Posterior vena cava (tissue), 2 donors: Measurements from ENCODE around the gene OR10A3. TPM values are rescaled to one million over a fixed set of nuclear protein-coding genes. Genes with fewer than 3 reads are reported as not detected.
"Not testable (repeated sequence)": the region's sequence is repeated elsewhere in the genome, so short reads cannot be mapped to it uniquely, and the experiment has no call there.

Experiments used
- DNase-seq: peaks from one replicate; pipeline ENCODE4 v3.0.0-alpha.2; 2020; ENCODE audit warnings: low spot score
- intact Hi-C, 2 donors: fragments of 100-400 bp; cut with DNase I; formaldehyde crosslinking; loops; one replicate each; pipeline versions ENCODE4 v1.14.1 to v1.14.2; 2022 to 2023
- long read RNA-seq, 2 donors: library from polyadenylated mRNA; unstranded; transcript quantifications; one replicate each; pipeline ENCODE4 v2.0.0, GENCODE V29; 2020 to 2021
- total RNA-seq, 2 donors: library from RNA; stranded (reverse); fragmentation: NEBNext Ultra II Directional; extraction: Animal tissue kit (Norgen Biotek cat#: 25700); gene quantifications; one replicate each; pipeline ENCODE4 v1.2.1, GENCODE V29; 2021
- donor health status: DM: yes; HTN: yes; CAD: no.
- donor health status: DM: yes; HTN: yes; CAD: no.

OR10A3 gene
- not detected for total RNA-seq
- long read RNA-seq, donor 1, result 0 reads
- long read RNA-seq, donor 2, result 0 reads

DNA sequence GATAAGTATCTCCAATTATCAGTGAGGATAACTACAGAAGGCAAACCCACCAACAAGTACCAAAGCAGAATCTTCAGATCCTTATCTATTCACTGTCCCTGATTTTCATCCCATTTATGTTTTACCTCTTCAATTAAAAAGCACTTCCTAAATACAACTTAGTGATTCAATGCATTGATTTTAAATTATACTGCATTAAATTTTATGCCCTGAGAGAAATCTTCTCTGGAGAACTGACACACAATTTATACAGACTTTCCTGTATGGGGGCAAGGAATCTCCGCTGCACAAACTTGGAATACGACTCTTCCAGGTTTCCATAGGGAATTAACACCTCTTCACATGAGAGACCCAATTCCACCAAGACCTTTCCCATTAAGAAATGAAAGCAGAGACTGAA lies at the start of gene OR10A3:
OR10A3 (minus strand) TSS at position 101 of the 400 bp plus-strand sequence. CDS start 2,188 bp downstream, outside the sequence.
- DNase-seq, result no peak
- intact Hi-C loops, result no loop called here

DNA sequence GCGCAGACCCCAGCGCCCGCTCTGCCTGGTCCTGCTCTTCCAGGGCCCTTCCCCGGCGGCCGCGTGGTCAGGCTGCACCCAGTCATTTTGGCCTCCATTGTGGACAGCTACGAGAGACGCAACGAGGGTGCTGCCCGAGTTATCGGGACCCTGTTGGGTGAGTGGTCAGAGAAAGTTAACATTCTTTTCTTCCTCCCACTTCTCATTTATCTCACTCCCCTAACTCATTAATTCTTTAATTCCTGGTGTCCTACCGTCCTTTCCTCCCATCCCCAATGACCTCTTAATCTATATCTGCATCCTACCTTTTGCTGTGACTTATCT lies 46.0 kb upstream of the OR10A3 start:
- intact Hi-C loops, result loop anchor here in 1 of 2 donors (10.0 kb wide), 1 partner anchor 93 kb away; no protein-coding TSS in a partner anchor
- not testable (repeated sequence) for DNase-seq

- peak; percentile 95 for DNase-seq
- intact Hi-C loops, result loop anchor here in 1 of 2 donors (10.0 kb wide), 1 partner anchor 92 kb away; no protein-coding TSS in a partner anchor
Measured at GRCh38 chr11:7986768-7987559, 45.5 kb upstream of the OR10A3 start, which contains the start of gene EIF3F. Gene EIF3F, plus strand, starts transcription at chr11:7987337. Its CDS starts 16 bp downstream, at chr11:7987353.

DNA sequence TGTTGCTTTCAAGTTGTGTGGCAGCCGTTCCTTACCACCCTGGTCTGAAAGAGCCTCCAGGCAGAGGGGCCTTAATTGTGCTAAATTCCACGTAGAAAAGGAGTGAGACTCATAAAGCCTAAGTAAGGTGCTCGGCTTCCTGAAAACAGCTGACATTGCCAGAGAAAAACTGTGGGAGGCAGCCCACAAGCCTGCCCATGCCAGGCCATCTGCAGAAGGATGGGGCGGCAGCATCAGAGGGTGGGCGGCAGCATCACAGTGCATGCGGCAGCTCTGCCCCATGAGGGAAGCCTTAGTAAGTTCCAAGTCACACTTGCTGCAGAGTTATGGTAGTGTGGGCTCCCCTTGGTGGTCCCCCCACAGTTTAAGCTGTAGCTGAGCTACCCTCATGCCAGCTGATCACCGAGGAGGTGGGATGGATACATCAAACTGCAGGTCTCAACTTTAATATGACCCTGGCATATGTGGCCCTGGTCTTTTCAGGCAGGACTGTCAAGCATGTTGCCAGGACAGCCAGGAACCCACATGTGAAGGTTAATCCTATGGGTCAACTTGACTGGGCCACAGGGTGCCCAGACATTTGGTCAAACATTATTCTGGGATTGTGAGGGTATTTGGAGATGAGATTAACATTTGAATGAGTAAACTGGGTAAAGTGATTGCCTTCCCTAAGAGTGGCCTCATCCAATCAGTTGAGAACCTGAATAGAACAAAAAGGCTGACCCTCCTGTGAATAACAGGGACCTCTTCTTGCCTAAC lies 42.5 kb upstream of the OR10A3 start:
- DNase-seq, result no peak
- intact Hi-C loops, result loop anchor here in 1 of 2 donors (10.0 kb wide), 1 partner anchor 89 kb away; no protein-coding TSS in a partner anchor

GRCh38 chr11:7982582-7983119 lies 41.1 kb upstream of the OR10A3 start:
- no peak for DNase-seq
- intact Hi-C loops, result loop anchor here in 1 of 2 donors (10.0 kb wide), 1 partner anchor 88 kb away; no protein-coding TSS in a partner anchor

DNA sequence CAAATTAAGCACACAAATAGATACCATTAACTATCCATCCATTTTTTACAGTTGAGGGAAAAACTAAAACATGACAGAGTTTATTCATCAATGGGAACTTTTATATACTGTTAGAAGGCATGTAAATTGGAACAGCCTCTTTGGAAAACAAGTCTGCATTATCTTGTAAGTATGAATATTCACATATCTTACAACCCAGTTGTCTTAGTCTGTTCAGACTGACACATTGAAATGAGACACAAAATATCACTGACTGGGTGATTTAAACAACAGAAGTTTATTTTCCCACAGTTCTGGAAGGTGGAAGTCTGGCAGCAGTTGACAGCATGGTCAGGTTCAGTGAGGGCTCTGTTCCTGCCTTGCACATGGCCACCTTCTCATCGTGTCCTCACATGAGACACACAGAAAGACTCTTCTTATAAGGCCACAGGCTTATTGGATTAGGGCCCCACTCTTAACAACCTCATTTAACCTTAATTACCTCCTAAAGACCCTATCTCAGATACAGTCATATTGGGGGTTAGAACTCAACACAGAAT lies 40.2 kb upstream of the OR10A3 start:
- no peak for DNase-seq
- intact Hi-C loops, result loop anchor here in 1 of 2 donors (10.0 kb wide), 1 partner anchor 87 kb away; no protein-coding TSS in a partner anchor

- no peak for DNase-seq
- intact Hi-C loops, result no loop called here
Measured at GRCh38 chr11:7977232-7977917, 35.9 kb upstream of the OR10A3 start.

- intact Hi-C loops, result no loop called here
- DNase-seq, result no peak
Measured at GRCh38 chr11:7974668-7975067, 33.2 kb upstream of the OR10A3 start.

DNA sequence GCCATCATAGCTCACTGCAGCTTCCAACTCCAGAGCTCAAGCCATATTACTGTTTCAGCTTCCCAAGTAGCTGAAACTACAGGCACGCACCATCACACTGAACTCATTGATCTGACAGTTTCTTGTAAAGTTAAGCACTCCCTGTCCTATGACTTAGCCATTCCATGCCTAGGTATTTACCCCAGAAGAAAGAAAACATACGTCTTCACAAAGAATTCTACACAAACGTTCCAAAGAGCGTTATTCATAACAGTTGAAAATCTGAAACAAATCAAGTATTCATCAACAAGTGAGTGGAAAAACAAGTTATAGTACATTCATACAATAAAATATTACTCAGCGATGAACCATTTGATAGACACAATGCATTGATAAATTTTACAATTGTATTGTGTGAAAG lies 31.5 kb upstream of the OR10A3 start:
- intact Hi-C loops, result no loop called here

GRCh38 chr11:7971846-7972245 lies 30.3 kb upstream of the OR10A3 start:
- intact Hi-C loops, result no loop called here
- no peak for DNase-seq

More for the DNA sequence above, 31.5 kb upstream of the OR10A3 start:
- DNase-seq, result no peak

DNA sequence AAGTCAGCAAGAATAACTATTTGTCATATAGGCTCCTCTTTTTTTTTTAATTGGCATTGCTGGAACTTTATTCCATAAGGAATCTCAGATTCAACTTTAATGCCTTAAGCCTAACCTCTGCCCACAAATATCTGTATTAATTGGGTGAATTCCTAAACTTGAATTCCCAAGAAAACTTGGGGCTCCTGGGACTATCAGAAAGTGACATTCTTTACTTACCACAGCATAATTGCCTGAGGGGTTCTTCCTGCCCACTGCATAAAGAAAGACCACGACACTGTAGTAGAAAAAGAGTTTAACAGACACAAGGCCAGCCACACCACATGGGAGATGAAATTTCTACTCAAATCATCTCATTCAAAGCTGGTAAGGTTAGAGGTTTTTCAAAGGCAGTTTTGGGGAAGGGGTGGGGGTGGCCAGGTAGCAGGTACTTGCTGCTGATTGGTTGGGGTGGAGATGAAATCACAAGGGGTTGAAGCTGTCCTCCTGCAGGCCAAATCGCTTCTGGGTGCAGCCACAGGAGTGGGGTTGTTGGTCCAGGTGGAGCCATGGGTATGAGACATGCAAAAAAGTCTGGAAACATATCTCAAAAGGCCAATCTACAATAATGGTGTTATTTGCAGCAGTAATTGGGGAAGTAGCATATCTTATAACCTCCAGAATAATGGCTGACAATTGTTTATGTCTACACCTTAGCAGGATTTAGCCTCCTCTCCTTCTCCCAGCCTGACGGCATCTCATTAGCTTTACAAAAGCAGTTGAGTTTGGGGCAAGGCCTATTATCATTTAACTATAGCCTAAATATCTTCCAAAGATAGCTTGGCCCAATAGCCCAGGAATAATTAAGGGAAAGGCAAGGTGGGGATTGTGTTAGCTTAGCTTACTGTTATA lies 28.5 kb upstream of the OR10A3 start:
- no peak for DNase-seq
- intact Hi-C loops, result no loop called here

- no peak for DNase-seq
- intact Hi-C loops, result no loop called here
Measured at GRCh38 chr11:7968686-7969085, 27.2 kb upstream of the OR10A3 start.

DNA sequence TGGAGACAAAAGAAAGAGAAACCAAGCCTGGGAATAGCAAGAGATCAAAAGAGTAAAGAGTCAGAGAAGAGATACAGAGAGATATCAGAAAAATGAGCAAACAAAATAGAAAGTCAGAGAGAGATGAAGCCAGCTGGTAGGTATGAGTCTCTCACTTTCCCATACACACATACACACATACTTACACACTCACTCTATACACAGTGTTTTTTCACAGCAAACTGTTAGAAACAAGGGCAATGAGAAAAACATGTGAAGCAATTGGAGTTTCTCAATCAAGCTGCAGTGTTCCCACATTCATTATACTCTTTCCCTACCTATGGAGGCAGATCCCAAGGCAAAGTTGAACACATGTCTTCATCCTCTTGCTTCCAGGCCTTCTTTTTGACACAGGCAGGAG lies 26.3 kb upstream of the OR10A3 start:
- intact Hi-C loops, result no loop called here
- DNase-seq, result no peak

- DNase-seq, result no peak
Measured at GRCh38 chr11:7967097-7967496, 25.6 kb upstream of the OR10A3 start.

DNA sequence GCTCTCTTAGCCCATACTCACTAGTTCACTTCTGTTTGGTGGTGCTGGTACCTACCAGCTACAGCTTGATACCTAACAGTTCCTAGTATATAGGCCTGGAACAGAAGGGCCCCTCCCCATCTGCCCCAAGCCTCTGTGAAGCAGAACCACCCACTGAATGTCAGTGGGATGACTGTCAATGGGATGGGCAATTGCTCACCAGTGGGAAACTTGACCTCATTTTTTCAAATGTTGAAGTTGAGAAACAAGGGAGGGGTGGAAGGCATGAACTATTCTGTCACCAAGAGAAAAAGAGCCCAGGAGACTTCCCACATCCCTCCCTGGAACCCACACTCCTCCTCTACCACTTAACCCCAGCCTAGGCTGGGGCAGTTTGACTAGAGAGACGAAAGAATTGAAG lies 23.9 kb upstream of the OR10A3 start, which contains the start of gene NLRP10:
NLRP10 (minus strand) TSS at position 62 of the 400 bp plus-strand sequence. CDS start 1,952 bp downstream, outside the sequence.
- intact Hi-C loops, result no loop called here
- DNase-seq, result no peak

More at GRCh38 chr11:7967097-7967496, 25.6 kb upstream of the OR10A3 start:
- intact Hi-C loops, result no loop called here

GRCh38 chr11:7964873-7965272 lies 23.4 kb upstream of the OR10A3 start:
- intact Hi-C loops, result no loop called here

DNA sequence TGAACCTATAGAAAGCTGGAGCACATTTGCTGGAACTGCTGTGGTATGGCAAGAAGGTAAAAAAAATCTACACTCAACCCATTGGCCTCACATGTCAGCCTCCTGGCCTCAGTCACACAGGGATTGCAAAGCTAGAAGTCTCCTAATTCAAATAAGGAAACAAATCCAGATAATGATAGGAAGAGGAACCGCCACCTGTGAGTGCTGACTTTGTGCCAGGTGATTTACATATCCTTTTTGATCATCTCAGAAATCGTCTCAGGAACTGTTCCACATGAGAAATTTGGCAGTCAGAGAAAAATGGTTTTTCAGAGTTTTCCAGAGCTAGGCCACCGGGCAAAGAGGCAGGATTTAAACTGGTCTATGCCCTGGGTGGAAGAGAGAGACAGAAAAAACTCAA lies 22.8 kb upstream of the OR10A3 start:
- DNase-seq, result no peak
- intact Hi-C loops, result no loop called here

More at GRCh38 chr11:7964873-7965272, 23.4 kb upstream of the OR10A3 start:
- DNase-seq, result no peak

DNA sequence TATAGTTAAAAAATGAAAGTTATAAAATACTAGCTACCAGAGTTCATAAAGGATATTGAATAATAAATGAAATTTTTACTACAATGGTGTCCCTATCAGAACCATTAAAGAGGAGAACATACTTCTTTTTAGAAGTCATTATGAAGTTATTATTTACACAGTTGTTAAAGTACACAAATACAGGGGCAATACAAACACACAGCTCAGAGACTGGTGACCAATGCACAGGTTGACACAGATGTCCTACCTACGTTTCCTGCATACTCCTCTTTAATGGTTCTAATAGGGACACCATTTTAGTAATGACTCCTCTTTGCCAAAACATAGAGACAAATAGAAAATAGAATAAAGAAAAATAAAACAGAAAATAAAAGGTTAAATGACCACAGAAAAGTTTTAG lies 13.7 kb upstream of the OR10A3 start:
- DNase-seq, result no peak
- intact Hi-C loops, result no loop called here
